MV-4-11 (cell line): Measurements from ENCODE around the gene ASIP.
"Not testable (repeated sequence)": the region's sequence is repeated elsewhere in the genome, so short reads cannot be mapped to it uniquely, and the experiment has no call there.

Source experiments
- DNase-seq: peaks from one replicate; lab custom pipeline; 2025; lab: John Stamatoyannopoulos, UW

ASIP gene

GRCh38 chr20:34240693-34241615, at the start of gene ASIP:
Gene ASIP (plus strand): TSS chr20:34241423. CDS start chr20:34260375, 18,952 bp downstream.
- peak; percentile 29 for DNase-seq

GRCh38 chr20:34193051-34193450, 48.2 kb upstream of the ASIP start:
- DNase-seq = no peak

- DNase-seq = no peak
These were observed 42.0 kb upstream of the ASIP start for GRCh38 chr20:34199183-34199582.

- peak; percentile 31 for DNase-seq
These were observed 41.2 kb upstream of the ASIP start for GRCh38 chr20:34200023-34200422.

GRCh38 chr20:34201531-34201930, 39.7 kb upstream of the ASIP start:
- DNase-seq = no peak

- peak; percentile 26 for DNase-seq
These were observed 35.9 kb upstream of the ASIP start for GRCh38 chr20:34205172-34205880.

GRCh38 chr20:34209111-34209510, 32.1 kb upstream of the ASIP start:
- no peak for DNase-seq

- DNase-seq = no peak
These were observed 31.0 kb upstream of the ASIP start for GRCh38 chr20:34210271-34210670.

- no peak for DNase-seq
These were observed 29.6 kb upstream of the ASIP start for GRCh38 chr20:34211591-34211990.

GRCh38 chr20:34213213-34213612, 28.0 kb upstream of the ASIP start:
- no peak for DNase-seq

- DNase-seq = peak; percentile 24
These were observed 25.4 kb upstream of the ASIP start for GRCh38 chr20:34215711-34216381.

- DNase-seq = no peak
These were observed 24.9 kb upstream of the ASIP start for GRCh38 chr20:34216382-34216742.

- peak; percentile 55 for DNase-seq
These were observed 20.7 kb upstream of the ASIP start for GRCh38 chr20:34220561-34220960.

- peak; percentile 94 for DNase-seq
These were observed 19.0 kb upstream of the ASIP start for GRCh38 chr20:34222208-34222607.

GRCh38 chr20:34224251-34224650, 17.0 kb upstream of the ASIP start:
- DNase-seq = not testable (repeated sequence)

- no peak for DNase-seq
These were observed 9.6 kb upstream of the ASIP start for GRCh38 chr20:34231634-34232033.

GRCh38 chr20:34232494-34233087, 8.6 kb upstream of the ASIP start:
- no peak for DNase-seq

GRCh38 chr20:34233687-34234086, 7.5 kb upstream of the ASIP start:
- no peak for DNase-seq

- no peak for DNase-seq
These were observed 5.3 kb upstream of the ASIP start for GRCh38 chr20:34235875-34236274.

GRCh38 chr20:34237942-34238341, 3.3 kb upstream of the ASIP start:
- no peak for DNase-seq

GRCh38 chr20:34240121-34240520, 1.1 kb upstream of the ASIP start:
- DNase-seq = no peak

GRCh38 chr20:34242015-34242414, 792 bp downstream of the ASIP start:
- not testable (repeated sequence) for DNase-seq
